GM10248 (cell line): ENCODE results near the gene SEZ6L2.

Experiments used
- CTCF ChIA-PET: fragments of 300-600 bp; sonication (Branson Sonifier 250); formaldehyde crosslinking; extraction: SDS; loops from one replicate; lab custom pipeline; 2021; ENCODE audit warnings: antibody characterized with exemption; lab: Yijun Ruan, JAX
- POLR2A ChIA-PET: fragments of 350-650 bp; sonication (Branson Sonifier 250); formaldehyde crosslinking; extraction: SDS; loops from one replicate; lab custom pipeline; 2020; ENCODE audit warnings: antibody characterized with exemption; lab: Yijun Ruan, JAX
- DNase-seq: peaks from one replicate; pipeline ENCODE4 v3.0.0; 2012; ENCODE audit errors: extremely low spot score
- CTCF ChIP-seq: IDR thresholded peaks from 2 replicates; pipeline ENCODE4 v1.5.1; 2012; ENCODE audit warnings: mild to moderate bottlenecking, low read depth; ENCODE audit errors: extremely low read depth, missing control alignments, control extremely low read depth

SEZ6L2 gene

GRCh38 chr16:29844575-29845331, 54.6 kb downstream of the SEZ6L2 start:
- POLR2A ChIA-PET: no interaction called here
- TF ChIP-seq CTCF: no peak
- no peak for DNase-seq
- CTCF ChIA-PET: interaction anchor here (1.0 to 2.1 kb wide), 3 partner anchors 10 to 29 kb away, joined by 4 to 5 read pairs (median 5); partner anchors contain the start of gene PAGR1

- no peak for DNase-seq
- ChIA-PET POLR2A (no interaction called here), CTCF (interaction anchor here (1.0 kb wide), 1 partner anchor 9 kb away, joined by 5 read pairs; no protein-coding TSS in a partner anchor)
- TF ChIP-seq CTCF: no peak
Observed at GRCh38 chr16:29843931-29844330, 55.4 kb downstream of the SEZ6L2 start.

GRCh38 chr16:29842732-29843346, 56.5 kb downstream of the SEZ6L2 start:
- ChIA-PET CTCF (no interaction called here), POLR2A (interaction anchor here (0.5 kb wide), 1 partner anchor 161 kb away, joined by 4 read pairs; no protein-coding TSS in a partner anchor)
- no peak for DNase-seq
- TF ChIP-seq CTCF: no peak

GRCh38 chr16:29841631-29842030, 57.7 kb downstream of the SEZ6L2 start:
- no peak for TF ChIP-seq CTCF
- CTCF ChIA-PET: interaction anchor here (0.7 to 1.4 kb wide), 2 partner anchors 21 to 34 kb away, joined by 4 read pairs; partner anchors contain the start of gene MVP
- DNase-seq: no peak
- POLR2A ChIA-PET: no interaction called here

GRCh38 chr16:29840240-29840639, 59.1 kb downstream of the SEZ6L2 start:
- CTCF ChIA-PET: interaction anchor here (1.2 to 2.6 kb wide), 2 partner anchors 8 to 50 kb away, joined by 3 to 14 read pairs; partner anchors contain the start of gene KIF22
- TF ChIP-seq CTCF: no peak
- POLR2A ChIA-PET: no interaction called here
- no peak for DNase-seq

GRCh38 chr16:29839822-29840221, 59.5 kb downstream of the SEZ6L2 start:
- ChIA-PET POLR2A (no interaction called here), CTCF (interaction anchor here (1.2 to 2.6 kb wide), 2 partner anchors 9 to 50 kb away, joined by 3 to 14 read pairs; partner anchors contain the start of gene KIF22)
- no peak for TF ChIP-seq CTCF
- DNase-seq: no peak
